Hematopoietic multipotent progenitor cell treated with erythropoietin and hydrocortisone succinate and interleukin-3 and kit ligand, for 8 days (in vitro differentiated cells): ENCODE measurements around the gene SH3BGRL2.

Experiments used
- DNase-seq: peaks from one replicate; pipeline ENCODE4 v3.0.0-alpha.2; 2015

Gene SH3BGRL2

DNA sequence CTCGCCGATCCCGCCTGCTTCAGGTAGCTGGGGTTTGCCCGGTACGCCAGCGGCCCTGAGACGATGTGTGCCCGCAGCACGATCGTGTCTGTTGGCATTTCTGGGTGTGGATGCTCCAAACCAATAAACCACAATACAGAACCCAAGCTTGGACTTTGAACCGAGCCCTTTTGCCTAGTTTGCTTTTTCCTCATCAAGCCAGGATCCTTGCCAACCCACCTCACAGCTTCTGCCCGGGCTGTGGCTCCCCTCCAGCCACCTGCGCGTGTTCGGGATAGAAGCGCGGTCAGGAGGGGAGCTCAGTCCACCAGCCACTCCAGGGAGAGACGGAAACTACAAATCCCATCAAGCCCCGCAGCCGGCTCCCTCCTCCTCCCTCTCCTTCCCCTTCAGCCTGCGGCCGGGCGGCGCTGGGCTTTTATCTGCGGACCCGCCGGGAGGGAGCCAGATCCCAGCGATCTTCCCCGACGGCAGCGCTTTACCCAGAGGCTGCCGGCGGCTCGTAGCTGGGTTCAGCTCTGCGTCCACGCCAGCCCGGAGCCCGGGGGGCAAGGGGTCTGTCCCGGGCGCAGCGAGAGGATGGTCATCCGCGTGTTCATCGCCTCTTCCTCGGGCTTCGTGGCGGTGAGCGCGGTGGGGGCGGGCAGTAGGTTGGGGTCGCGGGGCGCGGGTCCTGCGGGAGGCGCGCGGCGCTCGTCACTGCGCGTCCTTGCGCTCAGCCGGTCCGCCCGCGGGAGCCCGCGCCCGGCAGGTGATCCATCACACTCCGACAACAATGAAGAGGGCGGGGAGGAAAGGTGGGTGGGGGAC is at the start of gene SH3BGRL2:
Gene SH3BGRL2 (plus strand): TSS at position 447 of the 810 bp plus-strand sequence. CDS start 133 bp downstream, at position 580.
- DNase-seq, result peak; percentile 80

DNA sequence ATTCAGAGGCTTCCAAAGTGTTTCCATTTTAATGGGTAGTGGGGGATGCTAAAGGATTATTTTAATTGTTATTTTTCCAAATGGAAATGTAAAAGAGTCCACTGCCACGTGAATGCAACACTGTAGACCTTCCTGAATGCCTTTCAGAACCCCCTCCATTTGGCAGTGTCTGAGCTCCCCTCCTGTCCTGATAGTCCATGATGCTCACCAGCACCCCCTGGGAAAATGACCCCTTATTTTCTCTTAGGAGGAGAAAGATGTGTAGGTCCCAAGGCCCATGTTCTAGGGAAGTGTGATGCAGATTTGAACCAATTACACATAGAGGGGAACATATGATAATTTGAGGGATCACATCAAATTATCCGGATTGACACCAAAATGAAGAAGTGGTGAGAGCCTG is 46.8 kb upstream of the SH3BGRL2 start:
- DNase-seq, result no peak

DNA sequence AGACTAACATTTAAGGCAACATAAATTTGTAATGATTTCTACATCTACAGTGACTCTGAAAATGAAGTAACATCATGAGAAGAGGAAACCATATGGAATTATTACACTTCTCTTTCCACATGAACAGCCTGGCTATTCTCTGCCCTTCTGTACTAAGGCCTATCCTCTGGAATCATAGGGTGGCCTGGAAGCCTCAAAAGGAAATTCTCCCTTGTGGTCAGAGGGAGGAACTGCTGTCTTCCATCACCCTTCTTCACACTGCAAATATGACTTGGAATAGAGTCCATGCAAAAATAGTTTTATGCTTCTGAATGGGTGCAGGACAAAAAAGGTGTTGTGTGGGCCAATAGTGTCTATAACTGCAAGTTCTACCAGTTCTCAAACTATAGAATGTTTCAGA is 44.6 kb upstream of the SH3BGRL2 start:
- DNase-seq, result peak; percentile 32

DNA sequence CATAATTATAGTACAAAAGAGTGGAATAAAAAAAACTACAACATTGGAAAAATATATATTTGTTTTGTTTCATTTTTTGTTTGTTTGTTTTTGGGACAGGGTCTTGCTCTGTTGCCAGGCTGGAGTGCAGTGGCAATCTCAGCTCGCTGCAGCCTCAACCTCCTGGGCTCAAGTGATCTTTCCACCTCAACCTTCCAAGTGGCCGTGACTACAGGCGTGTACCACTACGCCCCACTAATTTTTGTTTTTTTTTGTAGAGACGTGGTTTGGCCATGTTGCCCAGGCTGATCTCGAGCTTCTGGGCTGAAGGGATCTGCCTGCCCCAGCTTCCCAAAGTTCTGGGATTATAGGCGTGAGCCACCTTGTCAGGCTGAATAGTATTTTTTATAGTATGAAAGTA is 41.4 kb upstream of the SH3BGRL2 start:
- DNase-seq, result no peak

DNA sequence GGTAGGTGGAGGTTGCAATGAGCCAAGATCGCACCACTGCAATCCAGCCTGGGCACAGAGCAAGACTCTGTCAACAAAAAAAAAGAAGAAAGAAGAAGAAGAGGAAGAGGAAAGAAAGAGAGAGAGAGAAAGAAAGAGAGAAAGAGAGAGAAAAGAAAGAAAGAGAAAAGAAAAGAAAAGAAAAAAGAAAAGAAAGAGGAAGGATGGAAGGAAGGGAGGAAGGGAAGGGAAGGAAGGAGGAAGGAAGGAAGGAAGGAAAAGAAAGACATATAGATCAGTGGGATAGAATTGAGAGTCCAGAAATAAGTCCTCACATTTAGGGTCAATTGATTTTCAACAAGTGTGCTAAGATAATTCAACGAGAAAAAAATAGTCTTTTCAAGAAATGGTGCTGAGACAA is 34.0 kb upstream of the SH3BGRL2 start:
- DNase-seq, result no peak

DNA sequence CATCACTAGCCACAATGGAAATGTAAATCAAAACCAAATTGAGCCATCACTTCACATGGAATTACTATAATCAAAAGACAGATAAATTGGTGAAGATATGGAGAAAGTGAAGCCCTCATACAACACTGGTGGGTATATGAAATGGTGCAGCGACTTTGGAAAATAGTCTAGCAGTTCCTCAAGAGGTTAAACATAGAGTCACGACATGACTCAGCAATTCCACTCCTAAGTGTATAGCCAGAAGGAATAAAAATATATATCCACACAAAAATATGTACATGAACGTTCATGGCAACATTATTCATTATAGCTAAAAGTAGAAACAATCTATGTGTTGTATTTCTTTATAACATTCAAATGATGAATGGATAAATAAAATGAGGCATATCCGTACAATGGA is 33.1 kb upstream of the SH3BGRL2 start:
- no peak for DNase-seq

DNA sequence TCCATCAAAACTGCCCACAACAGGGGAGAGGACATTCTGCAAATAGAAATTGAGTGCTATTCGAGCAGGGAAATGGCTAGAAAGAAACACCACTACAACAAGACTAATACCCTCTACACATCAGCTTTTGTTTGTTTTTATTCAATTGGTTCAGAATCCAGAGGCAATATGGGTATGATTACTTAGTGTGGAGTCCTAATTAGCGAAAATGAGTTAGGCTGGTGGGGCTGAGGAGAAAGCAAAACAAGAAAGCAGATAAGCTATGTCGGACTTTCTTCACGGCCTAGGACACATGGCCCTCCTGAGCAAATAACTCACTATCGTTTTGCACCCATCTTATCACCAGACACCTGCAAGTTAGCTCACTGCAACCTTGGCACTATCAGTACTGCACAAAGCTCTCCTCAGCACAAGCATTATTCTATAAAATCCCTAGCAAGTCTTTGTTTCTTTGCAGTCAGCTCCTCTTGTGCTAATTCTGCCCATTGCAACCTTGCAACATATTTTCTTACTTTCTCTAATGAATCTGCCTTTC is 31.3 kb upstream of the SH3BGRL2 start:
- DNase-seq, result peak; percentile 66

DNA sequence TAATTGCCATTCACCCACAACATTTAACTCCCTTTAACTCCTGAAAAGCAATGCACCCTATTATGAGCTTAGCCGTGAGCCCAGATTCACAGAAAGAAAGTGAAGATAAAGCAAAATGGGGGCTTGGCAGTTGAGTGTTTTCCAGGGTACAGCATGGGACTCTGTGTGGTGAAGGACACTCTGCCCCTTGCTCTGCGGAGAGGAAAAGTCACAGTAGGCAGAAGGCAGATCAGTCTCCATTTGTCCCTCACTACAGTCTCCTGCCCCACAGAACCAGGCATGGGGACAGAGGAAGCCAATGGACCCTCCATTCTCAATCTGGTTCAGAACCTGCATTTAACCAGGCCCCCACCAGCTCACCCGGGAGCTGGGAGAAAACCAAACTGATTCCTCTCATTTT is 30.8 kb upstream of the SH3BGRL2 start:
- DNase-seq, result no peak

DNA sequence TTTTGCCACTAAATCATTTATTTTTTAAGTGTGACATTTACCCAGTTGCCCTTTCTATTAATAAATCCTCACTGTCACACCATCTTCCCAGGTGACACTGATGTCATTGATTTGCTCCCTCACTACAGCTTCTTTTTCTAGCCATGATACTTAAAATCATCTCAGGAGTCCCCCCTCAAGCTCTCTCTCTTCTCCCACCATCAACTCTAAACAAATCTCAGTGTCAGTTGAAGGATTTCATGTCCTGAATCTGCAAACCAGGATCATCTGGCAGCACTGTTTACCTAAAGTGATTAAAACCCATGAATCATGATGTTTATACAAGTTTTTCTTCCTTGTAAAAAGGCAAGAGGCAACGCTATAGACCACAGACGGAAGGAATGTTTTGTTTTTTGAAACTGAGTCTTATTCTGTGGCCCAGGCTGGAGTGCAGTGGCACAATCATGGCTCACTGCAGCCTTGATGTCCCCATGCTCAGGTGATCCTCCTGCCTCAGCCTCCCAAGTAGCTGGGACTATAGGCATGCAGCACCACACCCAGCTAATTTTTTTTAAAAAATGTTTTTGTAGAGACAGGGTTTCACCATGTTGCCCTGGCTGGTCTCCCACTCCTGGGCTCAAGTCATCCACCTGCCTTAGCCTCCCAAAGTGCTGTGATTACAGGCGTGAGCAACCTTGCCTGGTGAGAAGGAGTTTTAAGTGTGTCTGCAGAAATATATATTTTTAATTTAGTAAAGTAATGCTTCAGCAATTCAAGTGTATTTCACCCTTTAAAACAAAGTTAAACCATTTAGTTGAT is 30.1 kb upstream of the SH3BGRL2 start:
- DNase-seq, result no peak

DNA sequence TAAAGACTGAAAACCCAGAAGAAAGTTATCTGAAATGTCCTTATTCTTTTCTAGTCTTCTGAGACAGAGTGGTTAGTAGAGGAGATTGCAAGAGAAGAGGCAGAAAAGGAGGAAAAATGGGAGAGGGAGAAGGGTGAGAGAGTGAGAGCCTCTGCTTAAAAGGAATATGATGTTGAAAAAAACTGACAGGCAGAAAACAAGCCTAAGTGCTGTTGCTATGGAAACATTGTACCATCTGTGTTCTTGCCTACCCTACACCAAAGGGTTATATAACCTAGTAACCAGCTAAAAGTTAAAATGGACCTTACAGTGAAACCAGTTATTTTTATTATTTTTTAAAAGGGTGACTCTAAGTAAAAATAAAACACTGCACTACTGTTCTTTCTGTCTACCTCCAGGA is 28.3 kb upstream of the SH3BGRL2 start:
- no peak for DNase-seq

DNA sequence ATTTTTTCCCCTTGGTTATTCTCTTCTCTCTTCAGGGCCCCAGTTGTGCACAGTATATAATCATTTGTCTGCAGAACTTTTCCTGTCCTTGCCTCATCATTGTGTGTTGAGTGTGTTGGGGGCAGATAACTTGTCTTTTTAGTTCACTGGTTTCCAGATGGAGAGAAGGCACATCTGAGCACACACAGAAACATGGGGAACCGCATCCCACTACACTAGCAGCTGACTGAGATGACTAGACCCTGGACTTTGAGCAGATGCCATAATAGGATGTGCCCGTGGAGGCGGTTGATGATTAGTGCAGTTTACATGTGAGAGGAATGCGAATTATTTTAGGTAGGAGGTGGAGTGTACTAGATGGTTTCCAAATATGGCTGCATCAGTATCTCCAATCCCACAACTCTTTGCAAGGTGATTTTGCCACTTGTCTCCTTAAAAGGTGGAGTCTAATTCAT is 26.5 kb upstream of the SH3BGRL2 start:
- peak; percentile 76 for DNase-seq

DNA sequence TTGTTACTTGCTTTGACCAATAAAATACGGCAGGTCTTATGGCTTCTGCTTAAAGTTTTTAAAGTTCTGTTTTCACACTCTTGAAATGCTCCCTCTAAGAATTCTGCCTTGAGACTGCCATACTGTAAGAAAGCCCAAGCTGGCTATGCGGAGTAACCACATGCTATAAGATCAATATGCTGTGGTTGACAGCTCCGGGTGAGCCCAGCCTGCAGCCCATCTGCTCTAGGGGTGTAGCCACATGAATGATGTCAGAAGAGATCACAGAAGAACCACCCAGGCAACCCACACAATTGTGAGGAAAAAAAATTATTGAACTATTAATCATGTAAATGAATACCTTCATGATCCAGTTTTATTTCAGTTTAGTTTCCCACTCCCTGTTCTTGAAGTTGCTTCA is 26.1 kb upstream of the SH3BGRL2 start:
- peak; percentile 36 for DNase-seq

DNA sequence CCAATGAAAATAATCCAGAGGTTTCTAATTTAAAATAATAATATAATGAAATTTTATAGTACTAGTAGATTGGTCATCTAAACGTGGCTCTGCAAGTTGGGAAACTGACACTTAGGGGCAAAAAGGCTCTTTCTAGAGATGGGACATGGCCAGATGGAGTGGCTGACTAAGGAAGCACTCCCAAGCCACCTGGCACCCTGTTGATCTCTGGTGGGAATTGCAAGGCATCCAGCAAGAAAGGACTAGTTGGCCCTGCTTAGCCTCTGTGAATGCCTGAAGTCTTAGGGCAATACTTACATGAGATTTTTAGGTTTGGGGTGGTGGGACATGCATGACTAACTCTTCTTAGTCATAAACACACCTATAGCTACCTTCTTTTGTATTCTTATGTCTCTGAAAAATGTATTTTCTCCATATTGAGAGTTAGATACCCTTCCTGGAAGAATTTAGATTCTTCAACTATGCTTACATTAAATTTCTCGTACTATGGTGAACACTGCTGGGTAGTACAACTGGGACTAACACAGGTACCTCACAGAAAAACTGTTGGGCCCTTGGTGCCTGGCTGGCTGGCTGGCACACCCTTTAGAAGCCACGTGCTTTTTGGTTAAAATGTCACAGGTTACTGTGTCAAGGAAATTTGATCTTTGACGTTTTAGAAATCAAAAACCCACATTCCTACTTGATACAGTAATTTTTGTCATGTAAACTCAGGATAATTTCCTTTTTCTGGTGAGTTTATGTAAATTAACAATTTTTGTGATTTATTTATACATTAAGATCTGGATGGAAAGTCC is 25.0 kb upstream of the SH3BGRL2 start:
- DNase-seq, result no peak

DNA sequence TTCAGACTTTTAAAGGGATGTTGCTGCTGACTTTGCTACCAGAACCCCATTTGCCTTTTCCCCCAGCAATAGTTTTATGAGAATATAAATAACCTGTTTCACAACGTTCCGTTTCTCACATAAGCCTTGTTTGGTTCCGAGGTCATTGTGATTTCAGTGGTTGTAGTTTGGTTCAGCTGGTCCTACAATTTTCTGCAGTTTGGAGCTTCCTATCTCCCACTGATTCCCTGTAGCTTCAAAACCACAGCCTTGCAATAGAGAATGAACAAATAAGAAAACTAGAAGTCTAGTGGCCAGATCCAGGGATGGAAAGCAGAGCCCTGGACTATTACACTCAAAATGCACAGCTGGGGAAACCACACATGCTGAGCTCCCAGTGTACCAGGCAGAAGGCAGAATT is 24.1 kb upstream of the SH3BGRL2 start:
- DNase-seq, result no peak

DNA sequence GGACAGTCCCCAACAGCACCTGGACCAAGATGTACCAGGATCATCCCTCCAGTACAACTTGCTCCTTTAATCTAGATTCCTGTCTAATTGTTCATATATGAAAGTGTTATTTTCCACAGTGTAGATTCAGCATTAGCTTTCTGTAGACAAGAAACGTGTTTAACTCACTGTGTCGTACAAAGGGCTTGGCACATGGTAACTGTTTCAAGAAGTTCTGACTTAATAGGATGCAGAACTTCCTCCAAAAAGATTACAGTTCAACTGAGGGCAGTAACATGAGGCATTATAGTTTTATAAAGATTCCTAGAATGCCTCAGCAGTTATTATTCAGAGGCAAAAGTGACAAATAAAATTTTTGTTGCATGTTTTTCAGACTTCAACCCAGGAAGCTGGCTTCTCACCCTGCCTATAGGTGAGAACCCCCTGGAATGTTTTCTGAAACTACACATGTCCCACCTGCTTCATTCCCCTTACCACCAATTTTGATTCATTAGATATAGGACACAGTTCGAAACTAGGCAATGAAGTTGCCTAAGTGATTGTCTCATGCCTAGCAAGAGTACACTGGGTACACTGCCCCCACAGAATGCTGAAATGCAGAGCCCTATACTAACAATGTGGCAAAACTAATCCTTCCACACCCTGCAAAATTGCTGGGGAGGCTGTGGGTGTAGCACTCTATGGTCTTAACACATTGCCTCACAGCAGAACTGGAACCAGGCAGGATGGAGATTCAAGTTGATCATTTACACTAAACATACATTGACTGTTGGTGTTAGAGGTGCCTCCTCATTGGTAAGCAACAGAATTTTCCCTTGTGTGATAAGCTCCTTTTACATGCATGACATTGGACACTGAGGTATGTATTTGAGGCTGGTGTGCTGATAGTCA is 22.6 kb upstream of the SH3BGRL2 start:
- no peak for DNase-seq

DNA sequence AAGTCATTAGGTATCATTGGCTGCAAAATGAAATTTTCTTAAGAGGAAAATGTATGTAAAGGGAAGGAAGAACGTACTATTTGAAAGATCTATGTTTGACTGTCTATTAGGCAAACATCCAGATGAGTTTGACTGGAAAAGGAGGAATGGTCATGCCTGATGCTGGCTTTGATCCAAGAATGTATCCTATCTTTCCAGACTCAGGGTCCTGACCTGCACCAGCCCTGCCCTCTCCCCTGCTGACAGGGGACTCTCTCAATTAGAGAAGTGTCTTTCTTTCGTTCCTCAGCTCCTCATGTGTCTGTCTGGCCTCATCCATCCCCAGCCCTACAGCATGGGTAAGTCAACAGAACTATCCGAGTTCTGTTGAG is 21.9 kb upstream of the SH3BGRL2 start:
- DNase-seq, result no peak

DNA sequence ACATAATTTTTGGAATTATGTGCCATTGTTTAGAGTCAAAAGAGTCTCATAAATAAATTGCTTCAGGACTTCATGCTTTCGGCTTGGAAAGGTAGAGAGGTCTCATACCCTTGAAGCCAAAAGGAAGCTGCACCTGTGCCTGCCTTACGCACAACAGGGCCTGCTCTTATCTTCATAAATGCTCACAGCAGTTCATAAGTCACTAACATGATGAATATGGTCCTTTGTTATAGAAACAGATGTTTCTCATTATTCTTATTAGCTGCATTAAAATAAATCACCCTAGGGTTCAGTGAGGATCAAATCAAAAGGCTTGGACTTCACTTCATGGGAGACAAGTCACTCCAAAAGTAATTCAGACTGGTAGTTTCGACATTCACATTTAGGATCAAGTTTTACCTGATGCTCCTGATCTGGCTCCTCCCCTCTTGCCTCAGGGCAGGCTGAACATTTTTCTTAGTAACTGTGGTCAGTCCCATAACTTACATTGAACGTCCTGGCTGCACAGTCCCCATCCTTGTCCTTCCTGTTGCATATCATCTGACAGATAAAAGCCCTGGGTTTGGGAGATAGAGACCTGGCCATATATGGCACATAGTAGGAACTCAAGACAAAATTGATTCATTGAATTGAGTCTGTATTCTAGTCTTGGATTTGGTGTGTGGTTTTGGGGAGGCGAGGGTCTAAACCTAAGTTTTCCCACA is 20.7 kb upstream of the SH3BGRL2 start:
- no peak for DNase-seq

DNA sequence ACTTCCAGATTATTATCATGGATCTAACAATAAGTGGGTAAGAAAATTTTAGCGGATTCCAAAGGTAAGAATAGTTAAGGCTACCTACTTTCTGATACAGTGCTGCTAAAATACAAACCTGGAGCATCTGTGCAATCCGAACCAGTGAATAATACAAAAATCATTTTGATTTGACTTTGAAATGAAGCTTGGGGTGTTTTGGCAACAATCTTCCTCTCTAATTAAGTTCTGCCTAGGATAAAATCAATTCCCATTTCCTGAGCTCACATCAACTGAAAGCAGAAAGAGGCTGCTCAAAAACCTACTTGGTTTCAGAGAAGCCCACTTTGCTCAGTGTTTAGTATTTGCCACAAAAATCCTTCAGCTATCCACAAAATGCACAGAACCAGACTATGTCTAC is 18.7 kb upstream of the SH3BGRL2 start:
- no peak for DNase-seq

DNA sequence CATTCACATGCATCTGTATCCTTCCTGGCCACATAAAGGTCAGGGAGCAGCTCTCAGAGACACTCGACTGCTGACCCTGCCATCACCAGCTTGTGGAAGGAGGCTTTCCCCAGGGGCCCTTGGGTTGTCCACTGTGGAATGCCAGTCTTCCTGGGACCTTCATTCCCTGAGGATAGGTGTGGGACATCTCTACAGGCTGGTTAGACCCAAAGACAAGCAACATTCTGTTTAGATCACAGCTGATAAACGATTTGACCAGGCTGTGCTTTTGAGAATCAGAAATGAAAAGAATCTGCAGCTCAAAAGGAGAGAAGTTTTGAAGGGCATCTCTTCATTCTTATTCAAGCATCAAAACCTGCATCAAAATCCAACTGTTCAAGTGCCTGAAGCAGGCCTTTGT is 18.2 kb upstream of the SH3BGRL2 start:
- no peak for DNase-seq

DNA sequence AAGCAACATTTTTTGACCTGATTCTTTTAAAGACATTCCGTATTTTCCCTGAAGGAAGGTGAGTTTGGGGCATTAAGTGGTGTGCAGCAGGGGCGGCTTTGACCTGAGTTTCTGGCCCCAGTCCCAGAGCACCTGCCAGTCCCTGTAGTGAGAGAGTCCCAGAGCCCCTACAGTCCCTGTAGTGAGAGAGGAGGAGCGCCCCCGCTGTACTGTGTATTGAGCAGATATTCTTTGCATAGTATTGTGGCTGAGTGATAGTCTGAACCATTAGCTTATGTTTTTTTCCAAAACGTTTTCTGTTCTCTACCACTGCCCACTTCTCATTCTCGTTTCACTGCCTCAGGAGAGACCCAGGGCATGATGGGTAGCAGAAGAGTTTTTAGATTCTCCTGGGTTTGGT is 17.2 kb upstream of the SH3BGRL2 start:
- DNase-seq, result no peak
